Caki2 (cell line): ENCODE data around the gene ELP1. TPM values are rescaled to one million over a fixed set of nuclear protein-coding genes. Genes with fewer than 3 reads are reported as not detected.
"Not testable (repeated sequence)": the region's sequence is repeated elsewhere in the genome, so short reads cannot be mapped to it uniquely, and the experiment has no call there.

Experiments
- DNase-seq: peaks from one replicate; pipeline ENCODE4 v3.0.0-alpha.2; 2015; ENCODE audit warnings: low read depth
- in situ Hi-C: cut with HindIII; loops from 2 replicates; pipeline ENCODE4 v1.10.0; 2016; ENCODE audit warnings: low sequenced_read_pairs, low pct_unique_long_range_greater_than_20kb, mixed read lengths
- total RNA-seq: library from RNA; depleted of rRNA; stranded (reverse); fragments of >200 nt; shearing (Covaris generic); gene quantifications from 2 replicates; pipeline ENCODE4 v1.2.3, GENCODE V29; 2014; ENCODE audit warnings: low replicate concordance

The ELP1 gene
- total RNA-seq, 1 experiment from 2014 or later, result 22.1 TPM

- in situ Hi-C loops, result no loop called here
- peak; percentile 70 for DNase-seq
These were observed 484 bp upstream of the ELP1 start, which contains the start of gene ABITRAM for GRCh38 chr9:108934323-108934893. TSS of gene ABITRAM (plus strand) at chr9:108934400. CDS start at chr9:108934487, 87 bp downstream.

- in situ Hi-C loops, result no loop called here
- no peak for DNase-seq
These were observed 650 bp downstream of the ELP1 start for GRCh38 chr9:108933231-108933717.

- in situ Hi-C loops, result no loop called here
- no peak for DNase-seq
These were observed 5.5 kb downstream of the ELP1 start for GRCh38 chr9:108928386-108928785.

GRCh38 chr9:108924466-108924865 lies 9.5 kb downstream of the ELP1 start:
- in situ Hi-C loops, result no loop called here

GRCh38 chr9:108921200-108921599 lies 12.7 kb downstream of the ELP1 start:
- in situ Hi-C loops, result no loop called here
- DNase-seq, result no peak

More at GRCh38 chr9:108924466-108924865, 9.5 kb downstream of the ELP1 start:
- DNase-seq, result no peak

GRCh38 chr9:108920401-108920800 lies 13.5 kb downstream of the ELP1 start:
- in situ Hi-C loops, DNase-seq: not testable (repeated sequence)

GRCh38 chr9:108919517-108919916 lies 14.4 kb downstream of the ELP1 start:
- in situ Hi-C loops, result no loop called here
- DNase-seq, result no peak

GRCh38 chr9:108913391-108913790 lies 20.5 kb downstream of the ELP1 start:
- no peak for DNase-seq
- in situ Hi-C loops, result no loop called here

- in situ Hi-C loops, result no loop called here
- no peak for DNase-seq
These were observed 22.1 kb downstream of the ELP1 start for GRCh38 chr9:108911820-108912219.

- no peak for DNase-seq
- in situ Hi-C loops, result no loop called here
These were observed 23.0 kb downstream of the ELP1 start for GRCh38 chr9:108910914-108911313.

- no peak for DNase-seq
- in situ Hi-C loops, result no loop called here
These were observed 23.5 kb downstream of the ELP1 start for GRCh38 chr9:108910402-108910801.

- in situ Hi-C loops, result no loop called here
- no peak for DNase-seq
These were observed 28.4 kb downstream of the ELP1 start for GRCh38 chr9:108905494-108905893.

- in situ Hi-C loops, result no loop called here
- no peak for DNase-seq
These were observed 29.8 kb downstream of the ELP1 start for GRCh38 chr9:108904161-108904560.

- no peak for DNase-seq
- in situ Hi-C loops, result no loop called here
These were observed 30.4 kb downstream of the ELP1 start for GRCh38 chr9:108903420-108904103.

GRCh38 chr9:108900176-108900575 lies 33.7 kb downstream of the ELP1 start:
- in situ Hi-C loops, result no loop called here
- DNase-seq, result no peak

- in situ Hi-C loops, DNase-seq: not testable (repeated sequence)
These were observed 34.8 kb downstream of the ELP1 start for GRCh38 chr9:108899023-108899695.

- in situ Hi-C loops, result no loop called here
- DNase-seq, result no peak
These were observed 36.4 kb downstream of the ELP1 start for GRCh38 chr9:108897324-108898096.

GRCh38 chr9:108894225-108894997 lies 39.5 kb downstream of the ELP1 start:
- DNase-seq, result no peak
- in situ Hi-C loops, result no loop called here
